Fibroblast of lung (primary cell): ENCODE measurements around the gene HOXA7. TPM values are rescaled to one million over a fixed set of nuclear protein-coding genes. Genes with fewer than 3 reads are reported as not detected.

Source experiments
- DNase-seq, 2 donors: peaks; one replicate each; pipeline versions ENCODE4 v3.0.0 to v3.0.0-alpha.2; 2010; ENCODE audit warnings: low read depth in 2 of 2
- H2AFZ ChIP-seq: 2 replicates; pipeline ENCODE4 v1.5.1; 2012; ENCODE audit warnings: low read length, control low read depth, inconsistent platforms
- H3K27ac ChIP-seq: 2 replicates; pipeline ENCODE4 v1.5.1; 2011; ENCODE audit warnings: low read length, control low read depth; ENCODE audit not compliant: insufficient read depth
- H3K27me3 ChIP-seq: 2 replicates; pipeline ENCODE4 v1.5.1; 2011; ENCODE audit warnings: mild to moderate bottlenecking, low read length; ENCODE audit not compliant: control insufficient read depth, insufficient read depth
- H3K36me3 ChIP-seq: 2 replicates; pipeline ENCODE4 v1.5.1; 2011; ENCODE audit warnings: low read length; ENCODE audit not compliant: control insufficient read depth, insufficient read depth
- H3K4me1 ChIP-seq: 2 replicates; pipeline ENCODE4 v1.5.1; 2011; ENCODE audit warnings: low read length; ENCODE audit not compliant: control insufficient read depth, insufficient read depth; ENCODE audit errors: extremely low read depth
- H3K4me2 ChIP-seq: 2 replicates; pipeline ENCODE4 v1.5.1; 2011; ENCODE audit warnings: low read length, control low read depth; ENCODE audit not compliant: insufficient read depth; ENCODE audit errors: extremely low read depth
- H3K4me3 ChIP-seq, 4 experiments: fragments of 200-600 bp in 1 of 4; sonication (generic) in 1 of 4; replicated peaks in 1 of 4; 2 replicates each; pipeline ENCODE4 v1.5.1; 2011 to 2016; ENCODE audit warnings: low read length in 4 of 4, low read depth in 3 of 4, mild to moderate bottlenecking in 3 of 4, control low read depth in 2 of 4, inconsistent platforms in 1 of 4, mixed read lengths in 1 of 4; ENCODE audit not compliant: insufficient read depth in 1 of 4; ENCODE audit errors: control extremely low read depth in 1 of 4
- H3K79me2 ChIP-seq: 2 replicates; pipeline ENCODE4 v1.5.1; 2012; ENCODE audit warnings: mild to moderate bottlenecking, low read length, inconsistent platforms; ENCODE audit not compliant: control insufficient read depth, insufficient read depth
- H3K9ac ChIP-seq: 2 replicates; pipeline ENCODE4 v1.5.1; 2011; ENCODE audit warnings: mild to moderate bottlenecking, low read length, control low read depth; ENCODE audit not compliant: insufficient read depth
- H3K9me3 ChIP-seq: 2 replicates; pipeline ENCODE4 v1.5.1; 2012; ENCODE audit warnings: low read depth, low read length; ENCODE audit not compliant: control insufficient read depth, insufficient read depth
- H4K20me1 ChIP-seq: 2 replicates; pipeline ENCODE4 v1.5.1; 2011; ENCODE audit warnings: low read length; ENCODE audit not compliant: control insufficient read depth, insufficient read depth; ENCODE audit errors: extremely low read depth
- EZH2 ChIP-seq: IDR thresholded peaks from 2 replicates; pipeline ENCODE4 v1.5.1; 2012; ENCODE audit warnings: low read length, control low read depth, mild to moderate bottlenecking; ENCODE audit errors: missing control alignments
- polyA plus RNA-seq, 2 donors: library from polyadenylated mRNA; depleted of rRNA in 1 of 2; stranded (reverse) in 1 of 2; unstranded in 1 of 2; fragments of >200 nt; gene quantifications; 2 replicates each; pipeline ENCODE4 v1.2.1, GENCODE V29; 2011 to 2012; ENCODE audit warnings: missing spikeins in 1 of 2
- total RNA-seq: library from RNA; depleted of rRNA; stranded (reverse); fragments of >200 nt; gene quantifications from 2 replicates; pipeline ENCODE4 v1.2.1, GENCODE V29; 2014
- TF ChIP-seq, protein P1 (sequence below), 2 donors: IDR thresholded peaks in 1 of 2; conservative IDR thresholded peaks in 1 of 2; 1 replicate in 1 of 2; 2 replicates in 1 of 2; pipeline ENCODE4 v1.5.1; 2011 to 2012; ENCODE audit warnings: low read length in 2 of 2, control low read depth in 1 of 2, inconsistent platforms in 1 of 2, low read depth in 1 of 2, mild to moderate bottlenecking in 1 of 2

Gene HOXA7
- total and polyA plus RNA-seq, 2 donors (not counting 1 experiment from before 2014, with no cell fraction given) = 1.2 to 5.3 TPM

DNA sequence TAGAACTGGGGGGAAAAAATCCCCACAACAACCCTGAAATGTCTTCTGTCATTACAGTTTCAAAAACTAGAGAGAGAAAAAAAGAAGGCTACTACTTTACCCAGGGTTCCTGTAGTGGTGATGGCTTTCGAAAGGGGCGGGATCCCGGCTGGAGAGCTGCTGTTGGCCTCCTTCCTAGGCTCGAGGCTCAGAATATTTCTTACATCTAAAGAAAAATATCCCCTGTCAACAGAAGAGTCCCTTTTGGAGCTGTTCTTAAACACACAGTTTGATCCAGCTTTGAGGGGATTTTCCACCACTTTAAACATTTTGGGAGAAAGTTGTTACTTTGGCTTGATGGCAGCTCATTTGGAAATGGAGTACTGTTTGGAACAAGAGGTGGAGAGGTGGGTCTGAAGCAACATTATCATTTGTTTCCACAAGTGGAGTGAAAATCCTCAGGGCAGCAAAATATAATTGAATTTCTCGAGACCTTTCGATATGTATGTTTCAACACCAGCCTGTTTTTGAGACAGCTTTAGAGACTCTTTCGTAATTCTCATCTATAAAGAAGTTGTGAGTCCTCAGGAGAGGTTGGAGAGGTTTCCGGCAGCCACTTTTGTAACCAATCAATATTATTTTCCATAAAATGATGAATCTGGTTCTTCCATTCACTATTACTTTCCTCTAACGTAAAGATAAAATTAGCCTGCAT lies 38.4 kb upstream of the HOXA7 start:
- Histone ChIP-seq H3K4me2 (no peak overlapping the region), H3K9ac (no peak overlapping the region), H3K27me3 (peaks cover 72% of the 10 kb centered on the region), H3K27ac (no peak overlapping the region), H3K4me3 (no peak overlapping the region), H4K20me1 (no peaks in the 10 kb centered on the region), H3K4me1 (no peaks in the 10 kb centered on the region), H3K79me2 (no peaks in the 10 kb centered on the region), H2AFZ (no peak overlapping the region), H3K9me3 (no peaks in the 10 kb centered on the region), H3K36me3 (no peaks in the 10 kb centered on the region)
- no peak for DNase-seq
- TF ChIP-seq EZH2 = no peak
- TF ChIP-seq, protein P1, sequence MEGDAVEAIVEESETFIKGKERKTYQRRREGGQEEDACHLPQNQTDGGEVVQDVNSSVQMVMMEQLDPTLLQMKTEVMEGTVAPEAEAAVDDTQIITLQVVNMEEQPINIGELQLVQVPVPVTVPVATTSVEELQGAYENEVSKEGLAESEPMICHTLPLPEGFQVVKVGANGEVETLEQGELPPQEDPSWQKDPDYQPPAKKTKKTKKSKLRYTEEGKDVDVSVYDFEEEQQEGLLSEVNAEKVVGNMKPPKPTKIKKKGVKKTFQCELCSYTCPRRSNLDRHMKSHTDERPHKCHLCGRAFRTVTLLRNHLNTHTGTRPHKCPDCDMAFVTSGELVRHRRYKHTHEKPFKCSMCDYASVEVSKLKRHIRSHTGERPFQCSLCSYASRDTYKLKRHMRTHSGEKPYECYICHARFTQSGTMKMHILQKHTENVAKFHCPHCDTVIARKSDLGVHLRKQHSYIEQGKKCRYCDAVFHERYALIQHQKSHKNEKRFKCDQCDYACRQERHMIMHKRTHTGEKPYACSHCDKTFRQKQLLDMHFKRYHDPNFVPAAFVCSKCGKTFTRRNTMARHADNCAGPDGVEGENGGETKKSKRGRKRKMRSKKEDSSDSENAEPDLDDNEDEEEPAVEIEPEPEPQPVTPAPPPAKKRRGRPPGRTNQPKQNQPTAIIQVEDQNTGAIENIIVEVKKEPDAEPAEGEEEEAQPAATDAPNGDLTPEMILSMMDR (conservative IDR thresholded peaks at IDR 0.05 in 1 of 2, IDR thresholded peaks at IDR 0.05 in 1 of 2; ENCODE audit: low read depth in 1 of 2, low read length in 2 of 2) = no peak

DNA sequence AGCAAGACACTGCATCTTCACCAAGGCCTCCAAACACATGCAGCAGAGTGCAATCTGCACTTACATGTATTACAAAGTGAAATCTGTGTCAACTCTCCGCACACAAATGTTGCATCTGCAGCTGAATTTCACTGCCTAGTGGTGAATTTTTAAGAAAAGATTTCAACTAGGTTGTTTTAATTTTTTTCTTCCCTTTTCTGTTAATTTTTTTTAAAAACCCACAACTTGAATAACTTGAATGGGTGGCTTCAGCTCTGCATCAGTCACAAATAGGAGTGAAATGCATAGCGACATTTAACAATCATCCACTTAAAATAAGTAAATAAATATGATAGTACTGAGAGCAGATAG lies 37.5 kb upstream of the HOXA7 start:
- H3K4me2 ChIP-seq = no peak overlapping the region

GRCh38 chr7:27193335-27194001 lies 37.0 kb upstream of the HOXA7 start:
- Histone ChIP-seq H3K4me2 (no peak overlapping the region), H4K20me1 (no peaks in the 10 kb centered on the region), H3K4me3 (no peak overlapping the region), H3K79me2 (no peaks in the 10 kb centered on the region), H3K36me3 (no peaks in the 10 kb centered on the region), H3K27me3 (peaks cover 72% of the 10 kb centered on the region), H2AFZ (no peak overlapping the region), H3K9ac (no peak overlapping the region), H3K27ac (no peak overlapping the region), H3K4me1 (no peaks in the 10 kb centered on the region), H3K9me3 (no peaks in the 10 kb centered on the region)
- no peak for DNase-seq
- TF ChIP-seq, protein P1 (conservative IDR thresholded peaks at IDR 0.05 in 1 of 2, IDR thresholded peaks at IDR 0.05 in 1 of 2; ENCODE audit: low read depth in 1 of 2, low read length in 2 of 2) = no peak
- TF ChIP-seq EZH2 = peak; percentile 91

More for the DNA sequence above, 37.5 kb upstream of the HOXA7 start:
- H3K27me3 ChIP-seq = peaks cover 76% of the 10 kb centered on the region
- H3K9ac ChIP-seq = no peak overlapping the region
- H3K36me3 ChIP-seq = no peaks in the 10 kb centered on the region
- no peaks in the 10 kb centered on the region for H3K4me1 ChIP-seq
- no peaks in the 10 kb centered on the region for H3K9me3 ChIP-seq
- no peaks in the 10 kb centered on the region for H4K20me1 ChIP-seq
- no peak overlapping the region for H3K4me3 ChIP-seq
- DNase-seq = no peak
- no peaks in the 10 kb centered on the region for H3K79me2 ChIP-seq
- H3K27ac ChIP-seq = no peak overlapping the region
- no peak overlapping the region for H2AFZ ChIP-seq
- peak; percentile 5 for TF ChIP-seq EZH2
- TF ChIP-seq, protein P1 (conservative IDR thresholded peaks at IDR 0.05 in 1 of 2, IDR thresholded peaks at IDR 0.05 in 1 of 2; ENCODE audit: low read depth in 1 of 2, low read length in 2 of 2) = no peak
